Left forelimb (tissue), 1 donor: Measurements from ENCODE around the gene PPM1M.
A peak's percentile ranks its signal among the peaks of the same experiment; 100 is the strongest.

Experiments
- DNase-seq: peaks from one replicate; pipeline ENCODE4 v3.0.0-alpha.2; 2018; ENCODE audit warnings: low spot score

The PPM1M gene

DNA sequence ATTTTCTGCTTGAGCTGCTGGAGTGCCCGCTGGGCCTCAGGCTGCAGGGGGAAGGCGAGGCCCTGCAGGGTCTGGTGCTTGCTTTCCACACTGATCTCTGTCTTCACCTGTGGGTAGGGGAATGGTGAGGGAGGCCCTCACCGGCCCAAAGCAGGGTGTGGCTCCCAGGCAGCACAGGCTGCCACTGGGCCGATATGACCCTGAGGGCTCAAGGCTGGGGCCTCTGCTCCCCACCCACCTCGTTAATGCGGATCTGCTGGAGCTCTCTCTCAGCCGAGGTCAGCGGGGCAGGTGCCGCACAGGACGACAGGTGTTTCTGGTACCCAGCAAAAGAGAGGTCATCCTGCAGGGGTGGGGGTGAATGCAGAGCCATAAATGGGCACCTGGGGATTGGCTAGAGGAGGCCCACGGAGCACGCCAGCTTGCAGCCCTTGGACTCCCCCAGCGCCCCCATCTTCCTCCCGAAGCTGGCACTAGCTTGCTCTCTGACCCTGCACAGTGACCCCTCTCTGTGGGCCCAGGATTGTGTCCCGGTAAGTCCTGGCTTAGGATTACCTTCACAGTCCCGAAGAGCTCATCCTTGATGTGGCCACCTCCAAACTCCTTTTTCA lies 14.6 kb upstream of the PPM1M start:
- no peak for DNase-seq

DNA sequence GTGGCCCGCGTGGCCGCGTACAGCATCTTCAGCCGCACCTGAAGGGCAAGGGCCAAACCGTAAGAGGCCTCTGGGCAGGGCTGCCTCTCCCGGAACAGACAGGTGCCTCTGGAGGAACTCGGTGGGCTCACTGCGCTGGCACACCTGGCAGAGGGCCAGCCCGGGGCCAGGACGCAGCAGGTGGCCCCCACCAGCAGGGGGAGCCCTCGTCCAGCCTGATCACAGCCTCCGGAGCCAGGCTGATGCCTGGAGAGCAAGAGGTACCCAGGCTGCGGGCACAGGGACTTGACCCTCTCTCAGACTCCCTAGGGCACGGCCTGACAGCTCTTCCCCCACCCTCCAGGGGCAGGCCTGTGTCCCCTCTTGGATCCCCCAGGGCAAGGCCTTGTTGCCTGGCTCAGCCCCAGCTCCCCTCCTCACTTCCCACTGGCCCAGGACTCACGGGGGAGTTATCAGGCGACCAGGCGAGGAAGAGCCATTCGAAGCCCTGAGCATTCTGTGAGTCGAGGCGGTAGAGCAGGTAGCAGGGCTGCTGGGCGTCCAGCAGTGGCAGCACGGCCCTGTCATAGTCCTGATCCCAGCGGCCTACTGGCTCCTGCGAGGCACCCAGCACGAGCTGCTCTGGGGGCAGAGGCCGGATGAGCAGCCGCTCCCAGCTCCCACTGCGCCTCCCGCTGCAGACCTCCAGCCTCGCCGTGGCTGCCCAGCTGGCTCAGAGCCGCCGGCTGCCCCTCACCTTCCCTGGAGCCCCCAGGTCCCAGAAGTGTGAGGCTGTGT lies 13.9 kb upstream of the PPM1M start:
- no peak for DNase-seq

DNA sequence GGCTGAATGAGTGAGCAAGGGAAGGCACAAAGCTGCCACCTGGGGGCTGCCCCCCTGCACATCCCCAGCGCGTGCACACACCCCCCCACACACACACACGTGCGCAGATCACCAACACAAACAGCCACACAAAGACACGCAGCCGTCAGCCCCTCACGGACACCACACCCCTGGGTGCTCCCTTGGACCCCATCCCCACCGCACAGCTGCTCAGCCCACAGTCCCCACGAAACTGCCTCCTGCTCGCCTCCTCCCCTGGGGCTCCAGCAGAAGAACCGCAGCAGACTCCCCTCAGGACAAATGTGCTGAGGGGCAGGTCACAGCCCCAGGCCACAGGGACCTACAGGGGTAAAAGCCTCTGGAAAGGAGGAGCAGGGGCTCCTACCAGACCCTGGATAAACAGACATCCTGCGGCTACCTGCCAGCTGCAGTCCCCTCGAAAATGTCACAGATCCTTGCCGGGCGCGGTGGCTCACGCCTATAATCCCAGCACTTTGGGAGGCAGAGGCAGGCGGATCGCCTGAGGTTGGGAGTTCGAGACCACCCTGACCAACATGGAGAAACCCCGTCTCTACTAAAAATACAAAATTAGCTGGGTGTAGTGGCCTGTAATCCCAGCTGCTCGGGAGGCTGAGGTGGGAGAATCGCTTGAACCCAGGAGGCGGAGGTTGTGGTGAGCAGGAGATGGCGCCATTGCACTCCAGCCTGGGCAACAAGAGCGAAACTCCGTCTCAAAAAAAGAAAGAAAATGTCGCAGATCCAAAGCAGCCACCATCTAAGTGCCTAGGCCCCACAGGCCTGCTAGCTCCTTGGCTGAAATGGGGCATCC lies 13.1 kb upstream of the PPM1M start:
- no peak for DNase-seq

DNA sequence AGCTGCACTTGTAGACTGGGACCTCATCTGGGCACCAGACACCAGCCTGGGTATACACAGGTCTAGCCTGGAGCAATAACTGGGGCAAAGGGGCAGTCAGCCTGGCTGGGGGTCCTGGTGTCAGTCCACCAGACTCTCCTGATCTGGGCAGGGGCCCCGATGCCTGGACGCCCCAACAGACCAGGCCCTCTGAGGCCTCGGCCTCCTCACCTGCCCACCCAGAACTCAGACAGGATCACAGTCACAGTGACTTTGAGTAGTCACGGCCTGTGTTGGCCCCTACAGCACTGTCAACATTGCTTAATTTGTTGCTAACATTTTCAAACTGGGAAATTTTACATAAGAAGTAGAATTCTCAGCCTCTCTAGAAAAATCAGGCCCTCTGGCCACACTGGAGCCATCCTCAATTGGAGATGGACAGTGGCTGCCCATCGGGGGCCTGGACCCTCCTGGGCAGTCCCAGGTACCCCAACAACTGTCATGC lies 12.4 kb upstream of the PPM1M start:
- DNase-seq = no peak

- no peak for DNase-seq
Observed at GRCh38 chr3:52233968-52234367, 11.6 kb upstream of the PPM1M start.

GRCh38 chr3:52234516-52235447 lies 10.8 kb upstream of the PPM1M start:
- no peak for DNase-seq

GRCh38 chr3:52236424-52236886 lies 9.1 kb upstream of the PPM1M start:
- DNase-seq = no peak

- no peak for DNase-seq
Observed at GRCh38 chr3:52237006-52237656, 8.4 kb upstream of the PPM1M start.

DNA sequence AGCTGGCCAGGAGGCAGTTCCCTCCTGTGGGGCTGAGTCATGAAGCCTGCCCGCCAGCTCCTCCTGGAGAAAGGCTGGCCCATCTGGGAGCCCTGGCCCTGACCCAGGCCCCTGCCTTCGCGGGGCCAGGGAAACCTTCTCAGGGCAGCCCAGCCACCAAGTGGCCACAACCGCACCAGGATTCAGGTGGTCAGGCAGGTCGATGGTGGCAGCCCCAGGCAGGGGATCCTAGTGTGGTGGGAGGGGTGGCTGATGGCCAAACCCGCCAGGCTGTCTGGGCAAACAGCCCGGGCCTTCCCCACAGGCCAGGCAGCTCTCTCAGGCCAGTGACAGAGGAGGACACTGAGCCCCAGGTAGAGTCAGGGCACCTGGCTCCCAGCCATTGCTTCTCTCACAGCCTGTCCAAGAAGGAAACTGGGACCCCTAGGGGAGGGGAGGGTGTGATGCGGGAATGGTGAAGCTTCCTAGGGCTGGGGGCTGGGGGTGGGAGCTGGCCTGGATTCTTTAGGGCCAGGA lies 7.8 kb upstream of the PPM1M start:
- DNase-seq = no peak

- DNase-seq = no peak
Observed at GRCh38 chr3:52238193-52238760, 7.3 kb upstream of the PPM1M start.

DNA sequence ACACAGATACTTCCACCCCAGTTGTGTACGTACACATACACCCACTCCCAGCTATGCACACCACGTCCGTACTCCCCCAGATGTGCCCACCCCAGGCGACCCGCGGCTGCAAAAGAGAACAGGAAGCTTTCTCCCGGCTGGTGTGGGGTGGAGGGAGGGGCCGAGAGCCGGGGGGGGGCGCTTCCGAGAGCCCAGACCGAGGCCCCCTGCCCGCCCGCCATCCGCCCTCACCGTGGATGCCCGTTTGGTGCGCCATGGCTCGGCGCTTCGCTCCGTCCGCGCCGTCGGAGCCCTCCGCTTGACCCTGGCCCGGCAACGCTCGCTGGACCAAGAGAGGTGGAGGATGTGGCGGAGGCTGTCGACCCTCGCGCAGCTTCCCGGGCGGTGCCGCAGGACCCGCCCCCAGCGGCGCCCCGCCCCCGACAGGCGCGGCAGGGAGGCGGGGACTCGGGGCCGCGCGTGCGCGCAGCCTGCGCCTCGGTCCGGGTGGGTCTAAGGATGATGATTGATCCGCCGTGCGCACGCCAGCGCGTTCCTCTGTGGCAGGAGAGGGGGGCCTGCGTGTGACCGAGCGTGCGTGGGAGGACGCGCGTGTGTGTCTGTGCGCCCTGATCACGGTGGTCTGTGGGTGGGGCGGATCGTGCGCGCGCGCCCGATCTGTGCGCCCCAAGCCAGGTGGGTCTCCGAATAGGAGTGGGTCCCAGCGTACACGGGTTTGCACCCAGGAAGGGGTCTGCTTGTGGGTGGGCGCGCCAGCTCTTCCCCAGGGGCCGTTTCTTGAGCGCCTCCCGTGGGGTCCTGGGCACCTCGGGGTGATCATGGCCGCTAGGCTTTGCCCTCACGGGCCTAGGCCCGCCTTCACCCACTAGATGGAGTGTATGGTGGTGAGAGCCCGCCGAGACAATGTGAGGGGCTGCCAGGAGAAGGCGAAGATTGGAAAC lies 6.5 kb upstream of the PPM1M start, which contains the start of gene TWF2:
Gene TWF2, minus strand, starts transcription at position 398 of the 941 bp plus-strand sequence. Its CDS starts 142 bp downstream, at position 256.
- peak; percentile 89 for DNase-seq

- peak; percentile 38 for DNase-seq
Observed at GRCh38 chr3:52240059-52240885, 5.3 kb upstream of the PPM1M start.

DNA sequence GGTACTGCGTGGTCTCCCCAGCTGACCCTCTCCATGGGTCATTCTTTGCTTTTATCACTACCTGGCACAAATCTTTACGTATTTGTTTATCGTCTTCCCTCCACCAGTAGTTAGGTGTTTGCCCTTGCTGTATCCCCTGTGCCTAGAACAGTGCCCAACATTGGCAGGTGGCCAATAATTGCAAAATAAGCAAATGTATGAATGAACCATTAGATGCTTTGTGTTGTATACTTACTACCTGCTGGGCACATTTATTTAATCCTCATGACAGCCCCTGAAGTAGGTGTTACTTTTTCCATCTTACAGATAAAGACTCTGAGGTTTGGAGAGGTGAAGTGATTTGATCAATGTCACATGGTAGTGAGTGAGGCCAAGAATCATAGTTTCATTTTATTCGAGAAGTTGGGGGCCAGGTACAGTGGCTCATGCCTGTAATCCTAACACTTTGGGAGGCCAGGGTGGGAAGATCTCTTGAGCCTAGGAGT lies 4.6 kb upstream of the PPM1M start:
- DNase-seq = no peak

DNA sequence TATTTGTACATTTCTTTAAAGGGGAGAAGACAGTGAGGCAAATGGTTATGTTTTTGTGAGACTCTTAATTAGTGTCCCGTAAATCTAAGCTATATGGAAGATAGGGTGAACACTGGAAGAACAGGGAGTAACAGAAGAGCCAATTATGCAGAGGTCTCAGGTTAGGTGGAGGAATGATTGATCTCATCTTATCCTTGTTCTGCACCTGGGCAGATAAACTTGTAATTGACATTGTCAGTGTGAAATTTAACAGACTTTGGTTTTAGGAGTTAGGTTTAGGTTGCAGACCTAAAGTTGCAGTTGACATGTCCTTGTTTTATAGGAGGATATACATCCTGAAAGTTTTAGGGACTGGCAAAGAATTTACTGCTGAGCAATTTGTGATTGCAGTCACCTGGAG lies 3.5 kb upstream of the PPM1M start:
- no peak for DNase-seq

DNA sequence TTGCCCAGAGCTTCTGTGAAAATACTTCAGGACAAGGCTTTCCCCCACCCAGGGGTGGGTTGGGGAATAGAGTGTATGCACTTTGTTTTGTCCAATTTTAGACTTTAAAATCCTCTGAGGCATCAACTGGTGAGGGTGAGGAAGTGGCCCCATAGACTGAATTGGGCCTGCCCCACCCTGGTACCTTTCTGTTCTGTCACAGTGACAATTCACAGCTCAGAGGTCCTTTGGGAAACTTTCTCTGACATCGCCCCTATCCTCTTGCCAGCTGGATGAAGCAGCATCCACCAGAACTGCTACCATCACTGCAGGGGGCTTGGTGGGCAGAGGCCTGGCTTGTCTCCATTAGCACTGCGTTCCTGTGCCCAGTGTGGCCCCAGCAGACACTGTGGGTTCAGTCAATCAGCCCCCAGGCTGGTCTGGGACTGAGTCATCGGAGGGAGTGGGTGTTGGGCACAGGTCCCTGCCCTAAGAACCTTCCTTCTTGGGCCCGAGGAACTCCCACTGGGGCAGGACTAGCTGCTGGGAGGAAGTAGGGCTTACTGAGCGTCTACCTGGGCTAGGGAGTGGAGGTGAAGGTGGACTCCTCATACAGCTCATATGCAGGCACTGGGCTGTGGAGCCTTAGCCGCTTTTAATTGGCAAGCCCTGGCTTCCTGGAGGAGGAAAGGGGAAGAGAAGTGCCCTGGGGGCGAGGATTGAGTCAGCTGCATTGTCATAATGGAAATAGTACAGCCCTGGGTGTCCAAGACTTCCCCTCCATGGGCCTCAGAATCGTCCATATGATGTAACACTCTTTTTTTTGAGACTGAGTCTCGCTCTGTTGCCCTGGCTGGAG lies 1.5 kb upstream of the PPM1M start:
- peak; percentile 59 for DNase-seq

DNA sequence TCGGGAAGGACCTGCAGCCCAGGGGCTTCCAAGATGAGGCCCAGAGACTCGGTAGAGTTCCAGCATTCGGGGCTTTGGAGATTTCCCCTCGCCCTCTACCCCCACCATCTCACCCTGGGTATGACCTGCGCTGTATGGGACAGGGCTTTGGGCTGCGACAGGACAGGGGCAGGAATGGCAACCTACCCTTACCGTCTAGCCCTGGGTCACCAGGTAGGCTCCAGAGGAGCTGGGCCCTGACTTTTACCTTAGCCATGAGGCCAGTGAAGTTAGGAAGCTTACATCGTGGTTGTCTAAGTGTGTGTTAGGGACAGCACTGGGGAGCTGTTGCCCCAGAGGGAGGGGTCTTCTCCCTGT lies 683 bp downstream of the PPM1M start:
- no peak for DNase-seq

GRCh38 chr3:52246728-52247408 lies 1.3 kb downstream of the PPM1M start:
- DNase-seq = no peak
